ENCODE results near the gene TNRC6A. TPM values are rescaled to one million over a fixed set of nuclear protein-coding genes. Genes with fewer than 3 reads are reported as not detected.
A peak's percentile ranks its signal among the peaks of the same experiment; 100 is the strongest.

TNRC6A gene
- total and polyA plus RNA-seq, 2 of the 13 experiments (the other 11 are each of a cell fraction or from before 2014, with no cell fraction given), result 30.9 to 43.6 TPM

DNA sequence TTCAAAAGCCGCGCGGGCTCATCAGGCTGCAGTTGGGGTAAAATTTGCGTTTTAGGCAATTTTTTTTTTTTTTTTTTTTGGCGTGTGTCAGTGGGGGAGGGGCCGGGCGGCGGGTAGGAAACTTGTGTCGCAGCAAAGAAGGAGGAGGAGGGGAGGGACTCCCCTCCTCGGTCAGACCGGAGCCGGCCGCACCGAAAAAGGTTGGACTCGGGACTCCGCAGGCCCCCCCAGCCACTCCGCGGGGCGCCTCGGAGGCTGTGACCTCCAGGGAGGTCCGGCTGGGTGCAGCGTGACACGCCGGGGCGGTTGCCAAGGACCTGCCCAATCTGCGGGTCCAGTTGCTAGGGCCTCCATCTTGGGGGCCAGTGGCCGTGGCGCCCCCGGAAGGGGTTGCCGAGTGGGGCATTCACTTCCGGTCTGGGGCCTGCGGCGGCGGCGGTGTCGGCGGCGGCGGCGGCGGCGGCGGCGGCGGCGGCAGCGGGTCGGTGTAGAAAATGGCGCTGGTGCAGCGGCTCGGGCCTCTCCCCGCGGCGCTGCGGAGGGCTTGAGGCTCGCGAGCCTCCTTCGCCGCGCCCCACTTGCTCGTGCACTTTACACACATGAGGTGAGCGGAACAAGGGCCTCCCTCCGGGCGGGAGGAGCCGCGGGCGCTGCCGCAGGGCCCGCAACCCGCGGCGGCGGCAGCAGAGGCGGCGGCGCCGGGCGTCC lies at the start of gene TNRC6A (continued):
- TF ChIP-seq PAF1 (CRISPR knock-in tag; IDR thresholded peaks at IDR 0.05) (no peak), REL (CRISPR knock-in tag; conservative IDR thresholded peaks at IDR 0.05) (peak; percentile 32; the same call in 1 of the 2 replicates), MYNN (CRISPR knock-in tag; IDR thresholded peaks at IDR 0.05; ENCODE audit: low read depth) (no peak), ZNF232 (CRISPR knock-in tag; IDR thresholded peaks at IDR 0.05; ENCODE audit: borderline replicate concordance) (peak; percentile 44; the same call in 1 of the 2 replicates), CREBL2 (CRISPR knock-in tag; IDR thresholded peaks at IDR 0.05; ENCODE audit: borderline replicate concordance) (0 out of 2 replicates have a peak, but pooled peaks have one; percentile 30), ZNF460 (CRISPR knock-in tag; IDR thresholded peaks at IDR 0.05; ENCODE audit: borderline replicate concordance) (no peak), HES4 (CRISPR knock-in tag; IDR thresholded peaks at IDR 0.05; ENCODE audit: borderline replicate concordance) (peak; percentile 75), SRSF1 (optimal IDR thresholded peaks at IDR 0.05; ENCODE audit: low read depth, low read length) (peak; percentile 81), SPEN (CRISPR knock-in tag; IDR thresholded peaks at IDR 0.05; ENCODE audit: low read depth) (peak; percentile 87), ATF4 (CRISPR knock-in tag; IDR thresholded peaks at IDR 0.05) (no peak), ZMYM3 (CRISPR knock-in tag; IDR thresholded peaks at IDR 0.05) (peak; percentile 53; the same call in 1 of the 2 replicates), CREM (IDR thresholded peaks at IDR 0.05) (no peak), CREM (CRISPR knock-in tag; IDR thresholded peaks at IDR 0.05) (no peak), SIX1 (CRISPR knock-in tag; IDR thresholded peaks at IDR 0.05; ENCODE audit: borderline replicate concordance) (no peak), ZNF879 (CRISPR knock-in tag; IDR thresholded peaks at IDR 0.05) (0 out of 2 replicates have a peak, but pooled peaks have one; percentile 13), CBX1 (IDR thresholded peaks at IDR 0.05; ENCODE audit: low read depth) (no peak), ZNF772 (CRISPR knock-in tag; IDR thresholded peaks at IDR 0.05) (peak; percentile 30; the same call in 1 of the 2 replicates), ZNF556 (CRISPR knock-in tag; IDR thresholded peaks at IDR 0.05; ENCODE audit: borderline replicate concordance) (peak; percentile 66; the same call in 1 of the 2 replicates)
- TF ChIP-seq, protein P1, sequence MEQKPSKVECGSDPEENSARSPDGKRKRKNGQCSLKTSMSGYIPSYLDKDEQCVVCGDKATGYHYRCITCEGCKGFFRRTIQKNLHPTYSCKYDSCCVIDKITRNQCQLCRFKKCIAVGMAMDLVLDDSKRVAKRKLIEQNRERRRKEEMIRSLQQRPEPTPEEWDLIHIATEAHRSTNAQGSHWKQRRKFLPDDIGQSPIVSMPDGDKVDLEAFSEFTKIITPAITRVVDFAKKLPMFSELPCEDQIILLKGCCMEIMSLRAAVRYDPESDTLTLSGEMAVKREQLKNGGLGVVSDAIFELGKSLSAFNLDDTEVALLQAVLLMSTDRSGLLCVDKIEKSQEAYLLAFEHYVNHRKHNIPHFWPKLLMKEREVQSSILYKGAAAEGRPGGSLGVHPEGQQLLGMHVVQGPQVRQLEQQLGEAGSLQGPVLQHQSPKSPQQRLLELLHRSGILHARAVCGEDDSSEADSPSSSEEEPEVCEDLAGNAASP (CRISPR knock-in tag; IDR thresholded peaks at IDR 0.05; ENCODE audit: borderline replicate concordance), result peak; percentile 55; the same call in 1 of the 2 replicates
